Inferior parietal cortex (tissue), 1 donor: ENCODE results near the gene DNAJC5.
"Not testable (repeated sequence)": the region's sequence is repeated elsewhere in the genome, so short reads cannot be mapped to it uniquely, and the experiment has no call there.

Experiments used
- DNase-seq: peaks from one replicate; pipeline ENCODE4 v3.0.0-alpha.2; 2016; ENCODE audit errors: extremely low spot score

The DNAJC5 gene

GRCh38 chr20:63894358-63895201, at the start of gene DNAJC5:
TSS of gene DNAJC5 (plus strand) at chr20:63895126. CDS start at chr20:63928346, 33,220 bp downstream.
- peak; percentile 95 for DNase-seq

GRCh38 chr20:63846128-63846771, 48.7 kb upstream of the DNAJC5 start:
- DNase-seq = no peak

- DNase-seq = no peak
Observed at GRCh38 chr20:63846888-63847236, 48.1 kb upstream of the DNAJC5 start.

GRCh38 chr20:63847237-63848002, 47.5 kb upstream of the DNAJC5 start:
- no peak for DNase-seq

- no peak for DNase-seq
Observed at GRCh38 chr20:63848003-63848911, 46.7 kb upstream of the DNAJC5 start.

- no peak for DNase-seq
Observed at GRCh38 chr20:63850689-63851547, 44.0 kb upstream of the DNAJC5 start.

- not testable (repeated sequence) for DNase-seq
Observed at GRCh38 chr20:63851548-63851943, 43.4 kb upstream of the DNAJC5 start.

- not testable (repeated sequence) for DNase-seq
Observed at GRCh38 chr20:63853733-63854068, 41.2 kb upstream of the DNAJC5 start.

- DNase-seq = no peak
Observed at GRCh38 chr20:63854069-63854765, 40.7 kb upstream of the DNAJC5 start.

- DNase-seq = no peak
Observed at GRCh38 chr20:63854766-63855362, 40.1 kb upstream of the DNAJC5 start.

GRCh38 chr20:63855363-63856097, 39.4 kb upstream of the DNAJC5 start:
- no peak for DNase-seq

- no peak for DNase-seq
Observed at GRCh38 chr20:63856098-63856511, 38.8 kb upstream of the DNAJC5 start.

- DNase-seq = no peak
Observed at GRCh38 chr20:63857764-63858392, 37.0 kb upstream of the DNAJC5 start.

GRCh38 chr20:63858393-63859165, 36.3 kb upstream of the DNAJC5 start:
- no peak for DNase-seq

GRCh38 chr20:63859166-63859699, 35.7 kb upstream of the DNAJC5 start:
- no peak for DNase-seq

- DNase-seq = no peak
Observed at GRCh38 chr20:63860325-63861051, 34.4 kb upstream of the DNAJC5 start.
